Mesenchymal stem cell (in vitro differentiated cells and primary cell): ENCODE results near the gene LRRC34.

Experiments
- DNase-seq: peaks from one replicate; pipeline ENCODE4 v3.0.0-alpha.2; 2013
- H2AFZ ChIP-seq: one replicate; pipeline ENCODE4 v1.6.1; 2013; ENCODE audit warnings: low read depth, mild to moderate bottlenecking, control low read depth, inconsistent platforms, low read length, moderate library complexity
- H2AK5ac ChIP-seq: 2 replicates; pipeline ENCODE4 v1.6.1; 2013; ENCODE audit warnings: low read length, moderate library complexity, mild to moderate bottlenecking, inconsistent platforms; ENCODE audit not compliant: severe bottlenecking
- H2BK120ac ChIP-seq: one replicate; pipeline ENCODE4 v1.6.1; 2013; ENCODE audit warnings: low read depth, mild to moderate bottlenecking, inconsistent platforms, low read length, moderate library complexity
- H2BK12ac ChIP-seq, 2 experiments: one replicate each; pipeline ENCODE4 v1.6.1; 2013; ENCODE audit warnings: inconsistent platforms in 2 of 2, low read length in 2 of 2, mild to moderate bottlenecking in 2 of 2, moderate library complexity in 2 of 2, control low read depth in 1 of 2
- H2BK15ac ChIP-seq: one replicate; pipeline ENCODE4 v1.6.1; 2013; ENCODE audit warnings: mild to moderate bottlenecking, low read depth, inconsistent platforms; ENCODE audit not compliant: poor library complexity, severe bottlenecking
- H2BK5ac ChIP-seq: 2 replicates; pipeline ENCODE4 v1.6.1; 2013; ENCODE audit warnings: low read depth, mild to moderate bottlenecking, low read length, control low read depth, inconsistent platforms; ENCODE audit not compliant: poor library complexity, severe bottlenecking
- H3K14ac ChIP-seq, 2 experiments: one replicate each; pipeline ENCODE4 v1.6.1; 2013; ENCODE audit warnings: inconsistent platforms in 2 of 2, low read length in 2 of 2, control low read depth in 1 of 2, mild to moderate bottlenecking in 1 of 2, moderate library complexity in 1 of 2
- H3K18ac ChIP-seq, 2 experiments: one replicate each; pipeline ENCODE4 v1.6.1; 2013; ENCODE audit warnings: inconsistent platforms in 2 of 2, low read length in 2 of 2, control low read depth in 1 of 2, low read depth in 1 of 2, mild to moderate bottlenecking in 1 of 2
- H3K23ac ChIP-seq, 2 experiments: one replicate each; pipeline ENCODE4 v1.6.1; 2013; ENCODE audit warnings: inconsistent platforms in 2 of 2, low read length in 2 of 2, mild to moderate bottlenecking in 2 of 2, moderate library complexity in 2 of 2, control low read depth in 1 of 2
- H3K27ac ChIP-seq: 2 replicates; pipeline ENCODE4 v1.5.1; 2013; ENCODE audit warnings: mild to moderate bottlenecking, moderate library complexity, low read length, control low read depth, inconsistent platforms; ENCODE audit not compliant: poor library complexity, severe bottlenecking
- H3K27me3 ChIP-seq, 2 experiments: 2 replicates each; pipeline versions ENCODE4 v1.6.1 to v1.7.0; 2013; ENCODE audit warnings: low read length in 2 of 2, mild to moderate bottlenecking in 2 of 2, moderate library complexity in 2 of 2, control low read depth in 1 of 2, inconsistent platforms in 1 of 2; ENCODE audit not compliant: control insufficient read depth in 1 of 2, insufficient read depth in 1 of 2
- H3K36me3 ChIP-seq, 2 experiments: 2 replicates each; pipeline versions ENCODE4 v1.6.1 to v1.7.0; 2013; ENCODE audit warnings: low read length in 2 of 2, control low read depth in 1 of 2, inconsistent platforms in 1 of 2, low read depth in 1 of 2, mild to moderate bottlenecking in 1 of 2; ENCODE audit not compliant: insufficient read depth in 2 of 2, control insufficient read depth in 1 of 2
- H3K4ac ChIP-seq, 2 experiments: one replicate each; pipeline ENCODE4 v1.6.1; 2013; ENCODE audit warnings: inconsistent platforms in 2 of 2, low read length in 2 of 2, mild to moderate bottlenecking in 2 of 2, moderate library complexity in 2 of 2, control low read depth in 1 of 2, low read depth in 1 of 2
- H3K4me1 ChIP-seq: 2 replicates; pipeline ENCODE4 v1.6.1; 2013; ENCODE audit warnings: low read depth, low read length, control low read depth; ENCODE audit not compliant: control insufficient read depth, insufficient read depth
- H3K4me2 ChIP-seq: 2 replicates; pipeline ENCODE4 v1.6.1; 2013; ENCODE audit warnings: low read length, mild to moderate bottlenecking, inconsistent platforms; ENCODE audit not compliant: poor library complexity, severe bottlenecking
- H3K4me3 ChIP-seq, 2 experiments: 2 replicates each; pipeline versions ENCODE4 v1.5.1 to v1.7.0; 2013; ENCODE audit warnings: low read length in 2 of 2, mild to moderate bottlenecking in 2 of 2, control low read depth in 1 of 2, low read depth in 1 of 2; ENCODE audit not compliant: insufficient read depth in 1 of 2
- H3K79me1 ChIP-seq: replicated peaks from 2 replicates; pipeline ENCODE4 v1.6.1; 2013; ENCODE audit warnings: mild to moderate bottlenecking, control low read depth, low read length, inconsistent platforms; ENCODE audit not compliant: poor library complexity, severe bottlenecking
- H3K9ac ChIP-seq: 2 replicates; pipeline ENCODE4 v1.7.0; 2013; ENCODE audit warnings: mild to moderate bottlenecking, low read length, moderate library complexity
- H3K9me3 ChIP-seq: 2 replicates; pipeline ENCODE4 v1.7.0; 2013; ENCODE audit warnings: mild to moderate bottlenecking, low read length; ENCODE audit not compliant: control insufficient read depth
- H4K8ac ChIP-seq: one replicate; pipeline ENCODE4 v1.6.1; 2013; ENCODE audit warnings: inconsistent platforms, mild to moderate bottlenecking, low read length, moderate library complexity
- H4K91ac ChIP-seq: one replicate; pipeline ENCODE4 v1.6.1; 2013; ENCODE audit warnings: mild to moderate bottlenecking, low read length, inconsistent platforms
- WGBS: methylation state at CpG from one replicate; pipeline ENCODE4 v1.1.7; 2013; ENCODE audit warnings: mixed read lengths; 5-methylcytosine and 5-hydroxymethylcytosine counted together

Gene LRRC34

GRCh38 chr3:169842960-169843359, 30.3 kb upstream of the LRRC34 start:
- Histone ChIP-seq H3K9ac (no peak overlapping the region), H3K79me1 (no peaks in the 10 kb centered on the region)

GRCh38 chr3:169841171-169841570, 28.5 kb upstream of the LRRC34 start:
- no peaks in the 10 kb centered on the region for H3K27me3 ChIP-seq
- no peak overlapping the region for H3K23ac ChIP-seq
- H2AK5ac ChIP-seq: no peak overlapping the region
- no peaks in the 10 kb centered on the region for H3K9me3 ChIP-seq
- H3K9ac ChIP-seq: no peak overlapping the region
- H2BK12ac ChIP-seq: no peak overlapping the region
- no peak overlapping the region for H3K4me3 ChIP-seq
- no peak overlapping the region for H3K4me2 ChIP-seq
- no peaks in the 10 kb centered on the region for H3K36me3 ChIP-seq
- peaks cover 3% of the 10 kb centered on the region for H3K4me1 ChIP-seq
- DNase-seq: no peak
- no peak overlapping the region for H3K18ac ChIP-seq
- peak overlapping the region; percentile 7 for H3K27ac ChIP-seq
- no peak overlapping the region for H2BK5ac ChIP-seq
- H2AFZ ChIP-seq: no peak overlapping the region
- H4K8ac ChIP-seq: no peak overlapping the region
- H3K4ac ChIP-seq: no peak overlapping the region
- H4K91ac ChIP-seq: no peak overlapping the region
- H2BK15ac ChIP-seq: no peak overlapping the region
- H3K79me1 ChIP-seq: no peaks in the 10 kb centered on the region
- no peak overlapping the region for H2BK120ac ChIP-seq
- WGBS: 76% methylated on average over 3 of the region's 4 CpGs
- no peak overlapping the region for H3K14ac ChIP-seq

More at GRCh38 chr3:169842960-169843359, 30.3 kb upstream of the LRRC34 start:
- Histone ChIP-seq H2BK5ac (no peak overlapping the region), H3K23ac (no peak overlapping the region), H2BK15ac (no peak overlapping the region), H3K27ac (no peak overlapping the region), H3K27me3 (no peaks in the 10 kb centered on the region), H3K4me3 (no peak overlapping the region), H2AFZ (no peak overlapping the region), H3K9me3 (no peaks in the 10 kb centered on the region), H2BK120ac (no peak overlapping the region), H3K14ac (no peak overlapping the region), H4K8ac (no peak overlapping the region), H3K4me1 (peaks cover 8% of the 10 kb centered on the region), H4K91ac (no peak overlapping the region), H2AK5ac (no peak overlapping the region), H3K36me3 (no peaks in the 10 kb centered on the region), H3K4me2 (no peak overlapping the region), H3K4ac (no peak overlapping the region), H3K18ac (no peak overlapping the region), H2BK12ac (no peak overlapping the region)
- WGBS: 75% methylated on average over 3 of the region's 3 CpGs
- DNase-seq: no peak

GRCh38 chr3:169838511-169839030, 25.9 kb upstream of the LRRC34 start:
- Histone ChIP-seq H3K79me1 (no peaks in the 10 kb centered on the region), H3K27me3 (no peaks in the 10 kb centered on the region), H3K4me1 (peaks cover 3% of the 10 kb centered on the region), H3K4me3 (no peak overlapping the region), H3K4ac (no peak overlapping the region), H3K9ac (no peak overlapping the region), H3K9me3 (no peaks in the 10 kb centered on the region), H2BK120ac (no peak overlapping the region), H4K91ac (no peak overlapping the region), H3K18ac (no peak overlapping the region), H2BK12ac (no peak overlapping the region), H2BK5ac (no peak overlapping the region), H2BK15ac (no peak overlapping the region), H2AFZ (no peak overlapping the region), H3K36me3 (no peaks in the 10 kb centered on the region), H3K23ac (no peak overlapping the region), H2AK5ac (no peak overlapping the region), H4K8ac (no peak overlapping the region), H3K4me2 (no peak overlapping the region), H3K27ac (no peak overlapping the region), H3K14ac (no peak overlapping the region)
- DNase-seq: no peak
- WGBS: 93% methylated on average over 1 of the region's 1 CpG

GRCh38 chr3:169836942-169837275, 24.2 kb upstream of the LRRC34 start:
- H3K14ac ChIP-seq: no peak overlapping the region
- no peak overlapping the region for H2BK12ac ChIP-seq
- H3K18ac ChIP-seq: no peak overlapping the region
- H3K4me2 ChIP-seq: no peak overlapping the region
- H3K79me1 ChIP-seq: no peaks in the 10 kb centered on the region
- no peak overlapping the region for H2AK5ac ChIP-seq
- H4K8ac ChIP-seq: no peak overlapping the region
- peaks cover 3% of the 10 kb centered on the region for H3K4me1 ChIP-seq
- no peak overlapping the region for H3K4me3 ChIP-seq
- DNase-seq: no peak
- no peaks in the 10 kb centered on the region for H3K9me3 ChIP-seq
- no peak overlapping the region for H3K9ac ChIP-seq
- H4K91ac ChIP-seq: no peak overlapping the region
- no peak overlapping the region for H2BK120ac ChIP-seq
- H2AFZ ChIP-seq: no peak overlapping the region
- no peaks in the 10 kb centered on the region for H3K36me3 ChIP-seq
- H3K23ac ChIP-seq: no peak overlapping the region
- WGBS: 58% methylated on average over 3 of the region's 3 CpGs
- H3K27me3 ChIP-seq: no peaks in the 10 kb centered on the region
- H2BK15ac ChIP-seq: no peak overlapping the region
- H2BK5ac ChIP-seq: no peak overlapping the region
- H3K27ac ChIP-seq: no peak overlapping the region
- no peak overlapping the region for H3K4ac ChIP-seq
